Testis (tissue), 3 donors: ENCODE measurements around the gene GHRHR. TPM values are rescaled to one million over a fixed set of nuclear protein-coding genes. Genes with fewer than 3 reads are reported as not detected.
A peak's percentile ranks its signal among the peaks of the same experiment; 100 is the strongest.

ENCODE experiments used
- DNase-seq: peaks from one replicate; pipeline ENCODE4 v3.0.0-alpha.2; 2019
- H3K27ac ChIP-seq, 2 donors: fragments of 200-600 bp; sonication (generic); one replicate each; pipeline ENCODE4 v1.5.1; 2019
- H3K27me3 ChIP-seq: fragments of 200-600 bp; sonication (generic); one replicate; pipeline ENCODE4 v1.5.1; 2019
- H3K36me3 ChIP-seq: fragments of 200-600 bp; sonication (generic); one replicate; pipeline ENCODE4 v1.5.1; 2017; ENCODE audit warnings: low read depth; ENCODE audit errors: missing control alignments
- H3K4me1 ChIP-seq: fragments of 200-600 bp; sonication (generic); one replicate; pipeline ENCODE4 v1.5.1; 2019
- H3K4me3 ChIP-seq, 2 donors: fragments of 200-600 bp; sonication (generic); one replicate each; pipeline ENCODE4 v1.5.1; 2017 to 2019
- H3K9me3 ChIP-seq: fragments of 200-600 bp; sonication (generic); one replicate; pipeline ENCODE4 v1.5.1; 2017
- POLR2A ChIP-seq: fragments of 450-650 bp; IDR thresholded peaks from one replicate; pipeline ENCODE4 v1.6.1; 2017; ENCODE audit warnings: antibody characterized with exemption, mild to moderate bottlenecking, moderate library complexity
- WGBS, 2 donors: methylation state at CpG; one replicate each; pipeline ENCODE4 v1.1.5; 2018; 5-methylcytosine and 5-hydroxymethylcytosine counted together
- intact Hi-C: fragments of 100-400 bp; cut with DNase I; formaldehyde crosslinking; loops from one replicate; pipeline ENCODE4 v1.15.1; 2023; ENCODE audit warnings: low total_unique reads
- polyA plus RNA-seq: library from polyadenylated mRNA; stranded (reverse); fragments of 350-450 nt; fragmentation: Illumina TruSeq; extraction: RNeasy Lipid Tissue Mini Kit (QIAGEN cat#74804); gene quantifications from one replicate; pipeline ENCODE4 v1.2.3, GENCODE V29; 2014; ENCODE audit warnings: low read depth, low replicate concordance; ENCODE audit not compliant: insufficient read depth
- total RNA-seq, 2 donors: library from RNA; depleted of rRNA; stranded (reverse); fragments of >200 nt; gene quantifications; one replicate each; pipeline ENCODE4 v1.2.3, GENCODE V29; 2016
- TF ChIP-seq, protein P1 (sequence below), 3 experiments: fragments of 450-650 bp in 2 of 3; fragments of 200-600 bp in 1 of 3; sonication (generic) in 1 of 3; IDR thresholded peaks; one replicate each; pipeline ENCODE4 v1.5.1; 2016 to 2019; ENCODE audit warnings: antibody characterized with exemption in 3 of 3, mild to moderate bottlenecking in 2 of 3, moderate library complexity in 1 of 3

GHRHR gene
- total and polyA plus RNA-seq, 3 donors from 2014 or later = 1.4 to 3.6 (median 2.1) TPM

GRCh38 chr7:31022117-31022516 is 58.4 kb downstream of the GHRHR start:
- WGBS, 2 donors = 85 to 92% methylated on average over 4 of the region's 4 CpGs
- no peaks in the 10 kb centered on the region for H3K9me3 ChIP-seq
- H3K4me3 ChIP-seq = no peak overlapping the region
- intact Hi-C loops = no loop called here
- DNase-seq = no peak
- H3K4me1 ChIP-seq = peaks cover 1% of the 10 kb centered on the region
- TF ChIP-seq POLR2A = no peak
- TF ChIP-seq, protein P1, sequence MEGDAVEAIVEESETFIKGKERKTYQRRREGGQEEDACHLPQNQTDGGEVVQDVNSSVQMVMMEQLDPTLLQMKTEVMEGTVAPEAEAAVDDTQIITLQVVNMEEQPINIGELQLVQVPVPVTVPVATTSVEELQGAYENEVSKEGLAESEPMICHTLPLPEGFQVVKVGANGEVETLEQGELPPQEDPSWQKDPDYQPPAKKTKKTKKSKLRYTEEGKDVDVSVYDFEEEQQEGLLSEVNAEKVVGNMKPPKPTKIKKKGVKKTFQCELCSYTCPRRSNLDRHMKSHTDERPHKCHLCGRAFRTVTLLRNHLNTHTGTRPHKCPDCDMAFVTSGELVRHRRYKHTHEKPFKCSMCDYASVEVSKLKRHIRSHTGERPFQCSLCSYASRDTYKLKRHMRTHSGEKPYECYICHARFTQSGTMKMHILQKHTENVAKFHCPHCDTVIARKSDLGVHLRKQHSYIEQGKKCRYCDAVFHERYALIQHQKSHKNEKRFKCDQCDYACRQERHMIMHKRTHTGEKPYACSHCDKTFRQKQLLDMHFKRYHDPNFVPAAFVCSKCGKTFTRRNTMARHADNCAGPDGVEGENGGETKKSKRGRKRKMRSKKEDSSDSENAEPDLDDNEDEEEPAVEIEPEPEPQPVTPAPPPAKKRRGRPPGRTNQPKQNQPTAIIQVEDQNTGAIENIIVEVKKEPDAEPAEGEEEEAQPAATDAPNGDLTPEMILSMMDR (IDR thresholded peaks at IDR 0.05) = no peak
- H3K36me3 ChIP-seq = no peaks in the 10 kb centered on the region
- no peaks in the 10 kb centered on the region for H3K27me3 ChIP-seq
- H3K27ac ChIP-seq = no peak overlapping the region

DNA sequence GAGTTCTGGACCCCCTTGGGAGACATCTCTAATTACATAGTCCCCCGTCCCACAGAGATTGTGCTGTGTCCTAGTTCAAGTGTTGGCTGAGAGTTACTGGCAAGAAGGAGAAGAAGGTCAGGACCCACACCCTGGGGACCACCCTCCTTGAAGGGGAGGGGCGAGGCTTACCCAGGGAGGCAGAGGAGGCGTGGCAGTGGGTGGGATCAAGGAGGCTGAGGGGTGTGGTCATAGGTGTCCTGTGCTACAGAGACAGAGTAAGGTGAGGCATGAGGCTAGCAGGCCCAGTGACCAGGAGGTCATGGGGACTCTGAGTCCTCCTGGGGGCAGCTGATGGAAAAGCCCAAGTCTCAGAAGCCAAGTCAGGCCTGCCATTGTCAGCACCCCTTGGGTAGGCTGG is 59.0 kb downstream of the GHRHR start:
- intact Hi-C loops = no loop called here
- H3K4me3 ChIP-seq = no peak overlapping the region
- no peak for TF ChIP-seq POLR2A
- TF ChIP-seq, protein P1 (IDR thresholded peaks at IDR 0.05) = no peak
- H3K4me1 ChIP-seq = peaks cover 6% of the 10 kb centered on the region
- 75 to 100% methylated on average over 1 to 3 of the region's 3 CpGs for WGBS, 2 donors
- H3K27ac ChIP-seq = no peak overlapping the region
- no peaks in the 10 kb centered on the region for H3K9me3 ChIP-seq
- H3K36me3 ChIP-seq = no peaks in the 10 kb centered on the region
- no peak for DNase-seq
- H3K27me3 ChIP-seq = no peaks in the 10 kb centered on the region

GRCh38 chr7:31023877-31024276 is 60.1 kb downstream of the GHRHR start:
- no peak for DNase-seq
- 94 to 96% methylated on average over 5 of the region's 5 CpGs for WGBS, 2 donors
- intact Hi-C loops = no loop called here

GRCh38 chr7:31027161-31027965 is 63.6 kb downstream of the GHRHR start:
- peak; percentile 32 for DNase-seq
- H3K9me3 ChIP-seq = no peaks in the 10 kb centered on the region
- no peaks in the 10 kb centered on the region for H3K27me3 ChIP-seq
- no peaks in the 10 kb centered on the region for H3K36me3 ChIP-seq
- 47 to 69% methylated on average over 12 to 20 of the region's 20 CpGs for WGBS, 2 donors
- H3K4me1 ChIP-seq = peaks cover 6% of the 10 kb centered on the region
- no peak overlapping the region for H3K27ac ChIP-seq
- H3K4me3 ChIP-seq = no peak overlapping the region
- TF ChIP-seq, protein P1 (IDR thresholded peaks at IDR 0.05) = no peak
- TF ChIP-seq POLR2A = no peak
- intact Hi-C loops = no loop called here

More at GRCh38 chr7:31023877-31024276, 60.1 kb downstream of the GHRHR start:
- no peak for TF ChIP-seq POLR2A
- TF ChIP-seq, protein P1 (IDR thresholded peaks at IDR 0.05) = no peak
- Histone ChIP-seq H3K9me3 (no peaks in the 10 kb centered on the region), H3K36me3 (no peaks in the 10 kb centered on the region), H3K4me1 (peaks cover 6% of the 10 kb centered on the region), H3K27ac (no peak overlapping the region), H3K27me3 (no peaks in the 10 kb centered on the region), H3K4me3 (no peak overlapping the region)

GRCh38 chr7:31028006-31028405 is 64.3 kb downstream of the GHRHR start:
- intact Hi-C loops = no loop called here
- 94 to 97% methylated on average over 5 of the region's 5 CpGs for WGBS, 2 donors
- Histone ChIP-seq H3K36me3 (no peaks in the 10 kb centered on the region), H3K9me3 (no peaks in the 10 kb centered on the region), H3K27me3 (no peaks in the 10 kb centered on the region), H3K27ac (no peak overlapping the region), H3K4me3 (no peak overlapping the region), H3K4me1 (peaks cover 6% of the 10 kb centered on the region)
- TF ChIP-seq, protein P1 (IDR thresholded peaks at IDR 0.05) = no peak
- TF ChIP-seq POLR2A = no peak
- no peak for DNase-seq
